AG04449 (cell line): ENCODE data around the gene RCAN2.

ENCODE experiments used
- CTCF ChIA-PET: fragments of 350-600 bp; formaldehyde crosslinking; extraction: SDS; loops from one replicate; lab custom pipeline; 2021; ENCODE audit warnings: antibody characterized with exemption; lab: Yijun Ruan, JAX
- POLR2A ChIA-PET: fragments of 400-600, 350-600 bp; formaldehyde crosslinking; extraction: SDS; loops from one replicate; lab custom pipeline; 2020; ENCODE audit warnings: antibody characterized with exemption, inconsistent platforms; lab: Yijun Ruan, JAX
- DNase-seq: peaks from one replicate; pipeline ENCODE4 v3.0.0-alpha.2; 2010; ENCODE audit warnings: low read depth, low spot score
- H3K4me3 ChIP-seq: 2 replicates; pipeline ENCODE4 v1.5.1; 2011; ENCODE audit warnings: low read depth, mild to moderate bottlenecking, control low read depth, low read length
- CTCF ChIP-seq: IDR thresholded peaks from one replicate; pipeline ENCODE4 v1.5.1; 2011; ENCODE audit warnings: mild to moderate bottlenecking, moderate library complexity, low read length, control low read depth, inconsistent platforms; ENCODE audit not compliant: insufficient read depth; ENCODE audit errors: missing control alignments

The RCAN2 gene

GRCh38 chr6:46525583-46525982, 34.3 kb upstream of the RCAN2 start:
- DNase-seq = no peak
- TF ChIP-seq CTCF = no peak
- no peak overlapping the region for H3K4me3 ChIP-seq
- ChIA-PET CTCF (no interaction called here), POLR2A (no interaction called here)

GRCh38 chr6:46521464-46521971, 30.3 kb upstream of the RCAN2 start:
- H3K4me3 ChIP-seq = no peak overlapping the region
- no peak for TF ChIP-seq CTCF
- ChIA-PET CTCF (interaction anchor here (1.5 kb wide), 1 partner anchor 102 kb away, joined by 3 read pairs; no protein-coding TSS in a partner anchor), POLR2A (no interaction called here)
- no peak for DNase-seq

DNA sequence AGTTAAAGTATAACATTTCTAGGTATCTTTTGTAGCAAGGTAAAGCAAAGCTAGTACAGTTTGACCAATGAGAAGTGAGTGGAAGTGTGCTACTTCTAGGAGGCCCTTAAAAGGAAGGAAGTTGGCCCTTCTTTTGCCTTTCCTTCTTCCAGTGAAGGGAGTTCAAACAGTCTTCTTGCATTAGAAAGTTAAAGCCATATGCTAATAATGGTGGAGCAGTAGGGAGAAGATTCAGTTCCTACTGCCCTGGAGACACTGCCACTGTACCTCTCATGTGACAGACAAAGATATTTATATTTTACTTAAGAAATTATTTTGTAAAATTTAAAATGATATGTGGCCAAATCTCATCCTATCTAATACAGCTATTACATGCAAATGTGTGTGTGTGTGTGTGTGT, 26.0 kb upstream of the RCAN2 start:
- CTCF ChIA-PET = no interaction called here
- no peak overlapping the region for H3K4me3 ChIP-seq
- no peak for DNase-seq
- POLR2A ChIA-PET = no interaction called here
- no peak for TF ChIP-seq CTCF

DNA sequence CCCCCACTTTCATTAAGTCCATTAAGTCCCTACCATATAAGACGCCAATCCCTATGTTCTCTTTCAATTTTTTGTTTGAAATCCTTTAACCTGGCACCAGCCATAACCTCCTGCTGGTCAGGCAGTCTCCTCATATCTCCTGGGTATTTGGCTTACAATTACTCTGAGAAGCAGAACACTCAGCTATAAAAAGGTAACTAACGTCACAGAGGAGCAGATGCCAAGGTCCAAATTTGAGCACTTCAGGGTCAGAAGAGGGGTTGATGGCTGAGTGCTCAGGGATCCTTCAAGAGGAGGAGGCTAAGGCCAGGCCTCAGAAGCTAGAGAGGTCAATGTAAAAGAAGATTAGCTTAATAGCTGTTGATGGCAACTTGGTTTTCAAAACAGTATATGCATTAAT, 22.3 kb upstream of the RCAN2 start:
- ChIA-PET POLR2A (no interaction called here), CTCF (interaction anchor here (0.6 kb wide), 1 partner anchor 305 kb away, joined by 4 read pairs; no protein-coding TSS in a partner anchor)
- DNase-seq = no peak
- no peak overlapping the region for H3K4me3 ChIP-seq
- no peak for TF ChIP-seq CTCF

DNA sequence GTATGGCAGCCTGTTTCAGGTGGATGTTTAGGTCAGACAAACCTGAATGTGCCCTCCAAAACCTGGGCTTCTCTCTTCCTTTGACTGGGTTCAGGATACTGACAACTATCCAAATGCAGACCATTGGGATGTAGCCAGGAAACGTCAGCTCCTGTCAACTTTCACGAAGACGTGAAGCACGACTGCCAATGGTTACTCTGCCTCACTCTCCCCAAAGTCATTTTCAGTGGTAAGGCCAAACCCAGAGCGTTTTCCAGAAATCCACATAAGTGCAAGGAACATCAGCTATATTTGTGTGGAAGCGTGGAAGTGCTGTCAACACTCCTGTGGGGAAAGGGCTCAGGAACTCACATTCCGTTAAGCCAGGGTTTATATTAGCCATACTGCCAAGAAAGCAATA, 20.1 kb upstream of the RCAN2 start:
- POLR2A ChIA-PET = no interaction called here
- no peak overlapping the region for H3K4me3 ChIP-seq
- TF ChIP-seq CTCF = no peak
- no peak for DNase-seq
- CTCF ChIA-PET = interaction anchor here (0.6 kb wide), 1 partner anchor 14 kb away, joined by 3 read pairs; no protein-coding TSS in a partner anchor

GRCh38 chr6:46510651-46511050, 19.4 kb upstream of the RCAN2 start:
- ChIA-PET CTCF (interaction anchor here (0.6 to 0.9 kb wide), 2 partner anchors 13 to 17 kb away, joined by 3 read pairs; no protein-coding TSS in a partner anchor), POLR2A (no interaction called here)
- no peak for TF ChIP-seq CTCF
- H3K4me3 ChIP-seq = no peak overlapping the region
- DNase-seq = peak; percentile 5
